ENCODE measurements around the gene RNF208. TPM values are rescaled to one million over a fixed set of nuclear protein-coding genes. Genes with fewer than 3 reads are reported as not detected.

RNF208 gene
- total and polyA plus RNA-seq, 2 donors (not counting 1 experiment from before 2014, with no cell fraction given): 1.1 to 1.4 TPM

GRCh38 chr9:137225699-137226331, 3.8 kb upstream of the RNF208 start:
- H4K20me1 ChIP-seq (ENCODE audit: control insufficient read depth, insufficient read depth, low read length, poor library complexity, severe bottlenecking): no peaks in the 10 kb centered on the region
- H3K36me3 ChIP-seq (replicated peaks in 1 of 2; ENCODE audit: control extremely low read depth in 1 of 2, control insufficient read depth in 1 of 2, extremely low read depth in 1 of 2, insufficient read depth in 2 of 2, low read length in 1 of 2): no peaks in the 10 kb centered on the region
- H3K4me3 Mint-ChIP-seq: no peak overlapping the region
- H3K27ac ChIP-seq (ENCODE audit: low read length in 2 of 2): no peak overlapping the region
- ChIA-PET POLR2A (no interaction called here), CTCF (interaction anchor here (0.6 to 7.0 kb wide), 10 partner anchors 13 to 197 kb away, joined by 3 to 76 read pairs (median 8); partner anchors contain the start of genes ANAPC2, NELFB, NPDC1 and SSNA1)
- H3K4me1 ChIP-seq (ENCODE audit: control insufficient read depth in 2 of 2, insufficient read depth in 2 of 2, low read length in 2 of 2): peaks cover 13 to 32% of the 10 kb centered on the region in 2 donors
- intact Hi-C loops (cut with micrococcal nuclease): no loop called here
- no peak for ATAC-seq (ENCODE audit: low read depth)
- WGBS (ENCODE audit: insufficient coverage): 81% methylated on average over 18 of the region's 21 CpGs
- no peak overlapping the region for H3K4me2 ChIP-seq (replicated peaks; ENCODE audit: low read depth, low read length, poor library complexity, severe bottlenecking)
- H3K27ac Mint-ChIP-seq: no peak overlapping the region
- H3K27me3 ChIP-seq (replicated peaks in 1 of 4; ENCODE audit: control extremely low read depth in 1 of 4, control insufficient read depth in 3 of 4, insufficient read depth in 4 of 4, low read length in 3 of 4): peaks cover 0 to 35% (median 2%) of the 10 kb centered on the region in 4 experiments
- H3K9me3 Mint-ChIP-seq (ENCODE audit: insufficient read depth): no peaks in the 10 kb centered on the region
- H3K9ac ChIP-seq (ENCODE audit: low read length): no peak overlapping the region
- H2AFZ ChIP-seq (ENCODE audit: insufficient read depth, low read depth, low read length, poor library complexity, severe bottlenecking): no peak overlapping the region
- H3K79me2 ChIP-seq (ENCODE audit: control insufficient read depth, insufficient read depth, low read length): no peaks in the 10 kb centered on the region
- H3K4me3 ChIP-seq (ENCODE audit: control extremely low read depth in 1 of 5, extremely low read depth in 1 of 5, insufficient read depth in 1 of 5, low read depth in 2 of 5, low read length in 4 of 5): no peak overlapping the region
- H3K27me3 Mint-ChIP-seq: peaks cover 4% of the 10 kb centered on the region
- TF ChIP-seq EZH2 (IDR thresholded peaks at IDR 0.05; ENCODE audit: borderline replicate concordance, insufficient read depth, low read depth, low read length, poor library complexity, severe bottlenecking): no peak
- TF ChIP-seq, protein P1, sequence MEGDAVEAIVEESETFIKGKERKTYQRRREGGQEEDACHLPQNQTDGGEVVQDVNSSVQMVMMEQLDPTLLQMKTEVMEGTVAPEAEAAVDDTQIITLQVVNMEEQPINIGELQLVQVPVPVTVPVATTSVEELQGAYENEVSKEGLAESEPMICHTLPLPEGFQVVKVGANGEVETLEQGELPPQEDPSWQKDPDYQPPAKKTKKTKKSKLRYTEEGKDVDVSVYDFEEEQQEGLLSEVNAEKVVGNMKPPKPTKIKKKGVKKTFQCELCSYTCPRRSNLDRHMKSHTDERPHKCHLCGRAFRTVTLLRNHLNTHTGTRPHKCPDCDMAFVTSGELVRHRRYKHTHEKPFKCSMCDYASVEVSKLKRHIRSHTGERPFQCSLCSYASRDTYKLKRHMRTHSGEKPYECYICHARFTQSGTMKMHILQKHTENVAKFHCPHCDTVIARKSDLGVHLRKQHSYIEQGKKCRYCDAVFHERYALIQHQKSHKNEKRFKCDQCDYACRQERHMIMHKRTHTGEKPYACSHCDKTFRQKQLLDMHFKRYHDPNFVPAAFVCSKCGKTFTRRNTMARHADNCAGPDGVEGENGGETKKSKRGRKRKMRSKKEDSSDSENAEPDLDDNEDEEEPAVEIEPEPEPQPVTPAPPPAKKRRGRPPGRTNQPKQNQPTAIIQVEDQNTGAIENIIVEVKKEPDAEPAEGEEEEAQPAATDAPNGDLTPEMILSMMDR (IDR thresholded peaks at IDR 0.05): no peak
- DNase-seq: no peak
- H3K4me1 Mint-ChIP-seq: peaks cover 15% of the 10 kb centered on the region
- no peaks in the 10 kb centered on the region for H3K9me3 ChIP-seq (ENCODE audit: control extremely low read depth in 1 of 3, control insufficient read depth in 2 of 3, insufficient read depth in 1 of 3, low read length in 2 of 3)

Data from B cell (primary cell).